SKM-1 (cell line): ENCODE measurements around the gene TMEM255B.
A peak's percentile ranks its signal among the peaks of the same experiment; 100 is the strongest.
"Not testable (repeated sequence)": the region's sequence is repeated elsewhere in the genome, so short reads cannot be mapped to it uniquely, and the experiment has no call there.

Source experiments
- DNase-seq: peaks from one replicate; lab custom pipeline; 2025; ENCODE audit not compliant: unreplicated experiment; lab: John Stamatoyannopoulos, UW

The TMEM255B gene

DNA sequence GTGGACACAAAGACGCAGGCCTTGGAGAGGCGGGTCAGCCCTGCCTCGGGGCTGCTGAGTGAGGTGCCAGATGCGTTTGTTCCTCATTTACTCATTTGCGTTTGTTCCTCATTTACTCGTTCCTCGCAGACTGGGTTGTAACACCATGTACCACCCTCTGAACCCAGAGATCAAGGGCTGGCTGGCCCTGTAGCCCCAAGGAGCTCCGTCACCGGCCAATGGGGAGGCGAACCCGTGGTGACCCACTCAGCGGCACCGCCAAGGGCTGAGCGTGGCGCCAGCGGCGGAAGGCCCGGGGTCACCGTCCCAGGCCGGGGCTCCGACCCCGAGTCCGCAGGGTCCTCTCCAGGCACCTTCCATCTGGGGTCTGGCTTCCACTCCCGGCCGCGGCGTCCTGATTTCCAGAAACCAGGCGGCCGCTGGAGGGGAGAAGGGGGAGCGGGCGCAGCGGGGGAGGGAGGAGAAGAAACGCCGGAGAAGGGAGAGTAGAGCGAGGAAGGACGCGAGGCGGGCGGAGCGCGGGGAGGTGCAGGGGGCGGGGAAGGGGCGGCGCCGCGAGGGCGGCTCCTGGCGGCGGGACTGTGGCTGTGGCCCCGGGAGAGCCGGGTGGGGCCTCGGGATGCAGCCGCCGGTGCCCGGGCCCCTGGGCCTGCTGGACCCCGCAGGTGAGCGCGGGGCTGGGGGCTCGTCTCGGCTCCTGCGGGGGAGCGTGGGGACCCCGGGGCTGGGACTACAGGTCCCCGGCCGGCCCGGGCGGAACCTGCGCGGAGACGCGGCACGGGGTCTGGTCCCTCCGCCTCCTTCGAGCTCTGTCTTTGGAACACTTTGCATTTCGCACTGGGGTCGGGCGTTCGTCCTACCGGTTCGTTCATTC lies at the start of gene TMEM255B:
Gene TMEM255B, plus strand, starts transcription at position 576 of the 874 bp plus-strand sequence. Its CDS starts 44 bp downstream, at position 620.
- DNase-seq: peak; percentile 93

DNA sequence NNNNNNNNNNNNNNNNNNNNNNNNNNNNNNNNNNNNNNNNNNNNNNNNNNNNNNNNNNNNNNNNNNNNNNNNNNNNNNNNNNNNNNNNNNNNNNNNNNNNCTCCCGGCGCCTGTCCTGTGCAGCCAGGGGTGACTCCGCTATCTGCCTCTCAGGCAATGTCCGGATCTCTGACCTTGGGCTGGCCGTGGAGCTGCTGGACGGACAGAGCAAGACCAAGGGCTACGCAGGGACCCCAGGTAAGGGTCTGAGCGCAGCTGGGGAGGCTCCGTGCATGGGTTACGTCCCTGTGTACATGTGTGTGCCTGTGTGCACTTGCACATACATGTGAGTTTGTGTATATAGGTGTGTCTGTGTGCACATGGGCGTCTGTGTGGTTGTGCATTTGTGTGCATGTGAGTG lies 36.1 kb upstream of the TMEM255B start:
- DNase-seq: no peak

DNA sequence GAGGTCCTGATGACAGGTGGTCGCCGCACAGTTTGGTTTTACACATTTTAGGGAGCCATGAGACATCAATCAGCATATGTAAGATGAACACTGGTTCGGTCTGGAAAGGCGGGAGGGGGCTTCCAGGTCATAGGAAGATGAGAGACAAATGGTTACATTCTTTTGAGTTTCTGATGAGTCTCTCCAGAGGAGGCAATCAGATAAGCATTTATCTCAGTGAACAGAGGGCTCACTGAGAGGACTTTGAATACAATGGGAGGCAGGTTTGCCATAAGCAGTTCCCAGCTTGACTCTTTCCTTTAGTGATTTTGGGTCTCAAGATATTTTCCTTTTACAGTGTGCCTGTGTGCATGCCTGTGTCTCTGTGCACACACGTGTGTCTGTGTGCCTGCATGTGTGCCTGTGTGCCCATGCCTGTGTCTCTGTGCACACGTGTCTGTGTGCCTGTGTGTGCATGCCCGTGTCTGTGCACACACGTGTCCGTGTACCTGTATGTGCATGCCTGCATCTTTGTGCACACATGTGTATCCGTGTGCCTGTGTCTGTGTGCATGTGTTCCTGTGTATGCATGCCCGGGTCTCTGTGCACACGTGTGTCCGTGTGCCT lies 35.5 kb upstream of the TMEM255B start:
- no peak for DNase-seq

DNA sequence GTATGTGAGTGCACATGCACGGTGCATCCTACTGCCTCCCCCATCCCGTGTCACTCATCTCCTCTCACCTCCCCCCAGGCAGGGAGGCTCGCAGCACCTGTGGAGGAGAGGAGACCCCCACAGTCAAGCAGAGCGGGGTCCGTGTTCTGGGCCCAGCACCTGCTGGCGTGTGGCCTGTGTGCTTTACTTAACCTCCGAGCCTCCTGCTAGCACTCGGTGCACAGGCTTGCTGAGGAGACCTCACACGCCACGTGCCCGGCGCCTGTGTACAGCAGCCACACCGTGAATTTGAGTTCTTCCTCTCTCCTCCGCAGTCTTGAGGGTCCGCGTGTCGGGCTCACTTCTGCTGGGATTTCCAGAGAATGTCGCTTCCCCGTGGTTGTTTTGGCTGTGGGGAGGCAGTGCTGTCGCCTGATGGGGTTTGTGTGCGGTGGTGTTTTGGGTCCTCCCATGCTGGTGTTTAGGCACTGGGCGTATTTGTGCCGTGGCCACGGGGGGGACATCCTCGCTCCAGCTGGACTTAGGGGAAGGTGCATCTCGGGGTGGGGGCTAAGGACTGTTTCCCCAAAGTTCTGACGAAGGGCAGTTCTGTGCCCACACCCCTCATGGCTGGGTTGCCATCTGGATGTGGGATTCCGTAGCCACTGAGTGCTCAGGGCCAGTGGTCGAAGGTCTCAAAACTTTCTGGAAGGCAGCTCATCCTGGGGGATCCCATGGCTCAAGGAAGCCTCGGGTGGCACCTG lies 34.8 kb upstream of the TMEM255B start:
- no peak for DNase-seq

DNA sequence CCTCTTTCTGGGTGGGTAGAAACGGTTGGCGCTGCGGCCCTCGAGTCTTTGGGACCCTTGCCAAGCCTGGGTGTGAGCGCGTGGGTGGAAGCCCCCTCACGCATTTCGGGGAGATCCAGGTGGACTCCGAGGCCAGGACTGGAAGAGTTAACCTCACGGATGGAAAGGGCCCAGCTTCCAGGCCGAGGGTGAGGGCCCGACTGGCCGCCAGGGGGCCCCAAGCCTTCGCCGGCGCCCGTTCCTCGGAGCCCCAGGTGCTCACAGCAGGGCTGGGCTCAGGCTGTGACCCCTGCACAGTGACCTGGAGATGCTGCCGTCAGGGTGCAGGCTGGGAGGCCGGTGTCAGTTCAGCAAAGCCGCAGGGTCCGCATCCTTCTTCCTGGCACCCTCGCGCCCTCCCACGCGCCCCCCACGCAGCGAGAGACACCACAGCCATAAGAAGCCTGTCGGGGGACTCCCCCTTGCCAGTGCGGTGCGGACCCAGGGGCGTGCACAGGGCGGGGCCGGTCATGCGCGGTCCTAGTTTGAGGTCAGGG lies 34.2 kb upstream of the TMEM255B start:
- DNase-seq: no peak

DNA sequence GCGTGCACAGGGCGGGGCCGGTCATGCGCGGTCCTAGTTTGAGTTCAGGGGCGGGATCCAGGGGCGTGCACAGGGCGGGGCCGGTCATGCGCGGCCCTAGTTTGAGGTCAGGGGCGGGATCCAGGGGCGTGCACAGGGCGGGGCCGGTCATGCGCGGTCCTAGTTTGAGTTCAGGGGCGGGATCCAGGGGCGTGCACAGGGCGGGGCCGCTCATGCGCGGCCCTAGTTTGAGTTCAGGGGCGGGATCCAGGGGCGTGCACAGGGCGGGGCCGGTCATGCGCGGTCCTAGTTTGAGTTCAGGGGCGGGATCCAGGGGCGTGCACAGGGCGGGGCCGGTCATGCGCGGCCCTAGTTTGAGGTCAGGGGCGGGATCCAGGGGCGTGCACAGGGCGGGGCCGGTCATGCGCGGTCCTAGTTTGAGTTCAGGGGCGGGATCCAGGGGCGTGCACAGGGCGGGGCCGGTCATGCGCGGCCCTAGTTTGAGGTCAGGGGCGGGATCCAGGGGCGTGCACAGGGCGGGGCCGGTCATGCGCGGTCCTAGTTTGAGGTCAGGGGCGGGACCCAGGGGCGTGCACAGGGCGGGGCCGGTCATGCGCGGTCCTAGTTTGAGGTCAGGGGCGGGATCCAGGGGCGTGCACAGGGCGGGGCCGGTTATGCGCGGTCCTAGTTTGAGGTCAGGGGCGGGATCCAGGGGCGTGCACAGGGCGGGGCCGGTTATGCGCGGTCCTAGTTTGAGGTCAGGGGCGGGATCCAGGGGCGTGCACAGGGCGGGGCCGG lies 33.5 kb upstream of the TMEM255B start:
- DNase-seq: not testable (repeated sequence)

DNA sequence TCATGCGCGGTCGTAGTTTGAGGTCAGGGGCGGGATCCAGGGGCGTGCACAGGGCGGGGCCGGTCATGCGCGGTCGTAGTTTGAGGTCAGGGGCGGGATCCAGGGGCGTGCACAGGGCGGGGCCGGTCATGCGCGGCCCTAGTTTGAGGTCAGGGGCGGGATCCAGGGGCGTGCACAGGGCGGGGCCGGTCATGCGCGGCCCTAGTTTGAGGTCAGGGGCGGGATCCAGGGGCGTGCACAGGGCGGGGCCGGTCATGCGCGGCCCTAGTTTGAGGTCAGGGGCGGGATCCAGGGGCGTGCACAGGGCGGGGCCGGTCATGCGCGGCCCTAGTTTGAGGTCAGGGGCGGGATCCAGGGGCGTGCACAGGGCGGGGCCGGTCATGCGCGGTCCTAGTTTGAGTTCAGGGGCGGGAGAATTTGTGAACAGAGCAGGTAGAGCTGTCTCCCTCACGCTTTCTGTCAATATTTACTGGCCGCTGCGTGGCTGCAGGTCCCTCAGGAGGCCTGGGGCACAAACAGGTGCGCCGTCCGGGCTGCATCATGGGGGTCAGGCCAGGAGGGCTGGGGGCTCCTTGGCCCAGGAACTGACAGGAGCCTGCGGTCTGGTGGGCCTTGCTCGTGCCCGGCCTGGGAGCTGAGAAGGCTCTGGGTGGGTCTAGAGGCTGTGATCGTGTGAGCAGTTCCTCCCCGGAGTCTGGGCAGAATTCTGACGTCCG lies 32.8 kb upstream of the TMEM255B start:
- DNase-seq: not testable (repeated sequence)

DNA sequence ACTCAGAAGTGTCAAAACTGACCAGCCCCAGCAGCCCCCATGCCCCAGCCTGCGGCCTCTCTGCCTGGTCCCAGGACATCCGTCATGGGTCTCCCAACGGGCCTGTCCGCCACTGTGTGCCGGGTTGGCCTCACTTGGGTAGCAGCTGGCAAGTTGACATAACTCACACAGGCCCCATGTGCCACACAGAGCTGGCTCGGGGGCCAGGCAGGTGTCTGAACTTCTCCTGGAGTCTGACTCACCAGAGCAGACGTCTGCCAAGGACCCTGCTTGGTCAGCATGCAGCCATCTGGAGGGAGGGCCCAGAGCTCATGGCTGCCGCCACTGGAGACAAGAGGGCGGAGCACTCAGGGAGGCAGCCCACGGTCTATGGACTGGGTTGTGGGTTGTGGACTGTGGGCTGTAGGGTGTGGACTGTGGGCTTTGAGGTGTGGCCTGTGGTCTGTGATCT lies 32.0 kb upstream of the TMEM255B start:
- DNase-seq: no peak

DNA sequence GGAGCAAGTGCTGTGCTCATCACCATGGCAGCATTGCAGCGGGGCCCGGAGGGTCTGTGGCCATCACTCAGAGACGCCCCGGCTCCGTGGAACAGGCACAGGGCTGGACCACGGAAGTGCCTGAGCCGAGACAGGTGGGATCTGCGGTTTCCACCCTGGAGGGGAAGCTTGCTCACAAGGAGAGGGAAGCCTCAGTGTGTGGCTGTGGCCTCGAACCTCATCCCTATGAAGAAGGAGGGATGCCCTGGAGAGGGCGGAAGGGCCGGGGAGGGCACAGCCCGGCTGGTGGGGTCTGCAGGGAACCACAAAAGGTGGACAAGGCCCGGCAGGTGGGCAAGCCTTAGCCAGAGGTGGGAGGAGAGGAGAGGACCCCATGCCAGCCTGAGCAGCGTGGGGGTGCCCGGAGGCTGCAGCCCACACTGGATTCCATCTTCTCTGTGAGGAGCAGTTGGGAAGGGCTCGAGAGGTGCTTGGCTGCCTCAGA lies 30.4 kb upstream of the TMEM255B start:
- no peak for DNase-seq

DNA sequence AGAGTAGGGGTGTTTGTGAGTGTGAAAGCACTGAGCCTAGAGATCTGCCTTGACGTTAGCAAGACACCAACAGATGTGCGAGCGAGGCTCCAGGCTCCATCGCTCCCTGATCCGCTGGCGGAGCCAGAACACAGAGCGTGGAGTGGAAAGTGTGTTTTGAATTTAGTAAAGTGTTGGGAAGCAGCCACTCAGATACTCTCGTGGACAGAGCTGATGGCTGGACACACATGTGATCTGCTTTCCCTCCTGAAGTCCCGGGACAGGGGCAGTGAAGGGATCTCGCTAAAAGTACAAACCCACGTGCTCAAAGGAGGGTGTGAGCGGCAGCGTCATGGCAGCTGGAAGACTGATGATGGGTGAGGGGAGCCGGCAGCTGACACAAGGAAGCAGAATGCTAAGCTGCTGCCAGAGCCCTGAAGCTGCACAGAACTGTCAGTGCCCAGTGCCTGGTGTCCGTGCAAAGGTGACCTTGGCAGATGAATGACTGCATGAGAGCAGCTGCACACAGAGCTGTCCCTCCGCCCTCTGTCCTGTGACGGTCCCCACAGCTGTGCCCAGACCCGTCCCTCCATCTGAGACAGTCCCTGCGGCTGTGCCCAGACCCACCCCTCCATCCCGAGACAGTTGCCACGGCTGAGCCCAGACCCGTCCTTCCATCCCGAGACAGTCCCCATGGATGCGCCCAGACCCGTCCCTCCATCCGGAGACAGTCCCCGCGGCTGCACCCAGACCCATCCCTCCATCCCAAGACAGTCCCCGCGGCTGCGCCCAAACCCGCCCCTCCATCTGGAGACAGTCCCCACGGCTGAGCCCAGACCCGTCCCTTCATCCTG lies 29.6 kb upstream of the TMEM255B start:
- DNase-seq: no peak

DNA sequence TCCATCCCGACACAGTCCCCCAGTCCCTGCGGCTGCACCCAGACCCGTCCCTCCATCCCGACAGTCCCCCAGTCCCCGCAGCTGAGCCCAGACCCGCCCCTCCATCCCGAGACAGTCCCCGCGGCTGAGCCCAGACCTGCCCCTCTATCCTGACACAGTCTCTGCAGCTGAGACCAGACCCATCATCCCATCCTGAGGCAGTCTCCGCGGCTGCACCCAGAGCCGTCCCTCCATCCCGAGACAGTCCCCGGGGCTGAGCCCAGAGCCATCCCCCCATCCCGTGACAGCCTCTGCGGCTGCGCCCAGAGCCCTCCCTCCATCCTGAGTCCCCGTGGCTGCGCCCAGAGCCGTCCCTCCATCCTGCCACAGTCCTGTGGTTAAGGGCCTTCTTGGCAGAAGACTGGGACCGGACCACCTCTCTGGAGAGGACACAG lies 28.8 kb upstream of the TMEM255B start:
- no peak for DNase-seq

DNA sequence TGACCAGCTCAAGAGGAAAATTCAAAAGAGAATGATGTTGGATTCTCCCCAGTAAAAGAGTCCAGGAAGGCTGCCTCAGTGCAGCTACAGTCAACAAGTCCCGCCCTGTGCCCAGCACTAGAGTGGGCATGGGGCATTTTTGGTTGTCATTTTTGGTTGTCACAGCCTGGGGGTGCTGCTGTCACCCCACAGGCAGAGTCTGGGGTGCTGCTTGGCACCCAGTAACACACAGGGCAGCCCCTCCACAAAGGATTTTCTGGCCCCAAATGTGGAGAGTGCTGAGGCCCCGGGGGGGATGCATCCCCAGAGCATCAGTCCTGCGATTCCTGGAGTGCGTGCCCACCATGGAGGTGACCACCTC lies 28.2 kb upstream of the TMEM255B start:
- DNase-seq: no peak

DNA sequence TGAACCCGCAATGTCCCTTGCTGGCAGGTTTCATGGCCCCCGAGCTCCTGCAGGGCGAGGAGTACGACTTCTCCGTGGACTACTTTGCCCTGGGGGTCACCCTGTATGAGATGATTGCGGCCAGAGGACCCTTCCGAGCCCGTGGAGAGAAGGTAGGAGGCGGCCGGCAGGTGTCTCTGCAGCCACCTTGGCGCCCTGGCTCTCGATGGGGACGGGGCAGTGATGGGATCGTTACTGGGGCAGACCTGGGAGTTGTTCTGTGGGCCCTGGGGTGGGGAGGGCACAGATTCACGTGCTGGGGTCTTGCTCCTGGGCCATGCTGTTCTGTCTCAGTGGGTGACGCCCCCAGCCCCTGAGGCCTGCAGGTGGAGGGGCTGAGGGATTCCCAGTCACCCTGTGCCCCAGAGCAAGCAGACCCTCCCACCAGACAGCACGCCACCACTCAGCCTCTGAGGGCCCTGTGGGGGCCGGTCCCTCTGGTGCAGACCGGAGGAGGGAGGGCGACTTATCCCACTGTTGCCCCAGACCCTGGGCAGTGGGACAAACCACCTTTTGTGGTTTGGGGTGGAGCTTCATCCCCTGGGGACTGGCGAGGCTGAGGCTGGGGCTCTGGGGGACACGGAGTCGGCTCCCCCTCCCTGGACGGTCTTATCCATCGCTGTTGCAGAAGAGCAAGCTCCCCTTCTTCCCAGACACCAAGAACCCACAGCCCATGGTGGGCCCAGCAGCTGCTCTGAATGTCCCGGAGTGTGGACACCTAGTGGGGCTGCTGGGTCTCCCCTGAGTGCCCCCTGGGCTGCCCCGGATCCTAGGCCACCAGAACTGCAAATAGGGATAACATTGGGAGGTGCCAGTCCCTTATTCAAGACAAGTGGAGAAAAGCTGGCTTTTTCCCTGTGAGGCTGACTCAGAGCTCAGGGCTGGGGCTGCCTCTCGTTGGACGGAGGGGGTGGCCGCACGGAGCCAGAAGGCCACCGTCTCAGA lies 27.5 kb upstream of the TMEM255B start:
- no peak for DNase-seq

DNA sequence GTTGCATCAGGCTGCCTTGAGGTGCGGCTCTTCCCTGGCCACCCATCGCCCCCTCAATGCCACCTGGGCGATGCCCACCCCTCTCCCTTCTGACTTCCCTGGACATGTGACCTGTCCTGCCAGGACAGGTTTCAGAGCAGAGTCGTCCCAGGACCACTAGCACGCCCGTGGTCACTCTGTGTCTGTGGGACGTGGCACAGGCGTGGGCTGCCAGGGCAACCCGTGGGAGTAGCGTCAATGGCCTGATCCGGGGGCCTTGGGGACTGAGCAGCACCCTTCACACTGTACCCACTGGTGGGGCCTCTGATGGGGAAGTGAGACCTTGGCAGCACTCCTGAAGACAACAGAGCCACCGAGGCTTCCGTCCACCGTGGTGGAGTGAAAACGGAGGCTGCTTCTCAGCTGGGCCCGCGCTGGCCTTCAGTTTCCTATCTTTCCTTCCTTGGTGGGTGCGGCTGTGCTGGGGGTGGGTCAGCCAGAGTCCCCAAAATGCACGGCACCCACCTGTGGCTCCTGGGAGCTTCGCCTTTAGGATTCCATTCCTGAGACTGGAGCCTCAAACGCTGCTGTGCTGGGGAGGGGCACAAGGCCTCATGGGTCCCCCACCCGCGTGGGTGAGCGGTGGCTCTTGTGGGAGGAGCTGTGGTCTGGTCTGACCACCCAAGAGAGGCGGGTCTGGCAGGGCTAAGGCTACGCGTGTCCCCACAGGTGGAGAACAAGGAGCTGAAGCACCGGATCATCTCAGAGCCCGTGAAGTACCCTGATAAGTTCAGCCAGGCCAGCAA lies 26.7 kb upstream of the TMEM255B start:
- DNase-seq: no peak

DNA sequence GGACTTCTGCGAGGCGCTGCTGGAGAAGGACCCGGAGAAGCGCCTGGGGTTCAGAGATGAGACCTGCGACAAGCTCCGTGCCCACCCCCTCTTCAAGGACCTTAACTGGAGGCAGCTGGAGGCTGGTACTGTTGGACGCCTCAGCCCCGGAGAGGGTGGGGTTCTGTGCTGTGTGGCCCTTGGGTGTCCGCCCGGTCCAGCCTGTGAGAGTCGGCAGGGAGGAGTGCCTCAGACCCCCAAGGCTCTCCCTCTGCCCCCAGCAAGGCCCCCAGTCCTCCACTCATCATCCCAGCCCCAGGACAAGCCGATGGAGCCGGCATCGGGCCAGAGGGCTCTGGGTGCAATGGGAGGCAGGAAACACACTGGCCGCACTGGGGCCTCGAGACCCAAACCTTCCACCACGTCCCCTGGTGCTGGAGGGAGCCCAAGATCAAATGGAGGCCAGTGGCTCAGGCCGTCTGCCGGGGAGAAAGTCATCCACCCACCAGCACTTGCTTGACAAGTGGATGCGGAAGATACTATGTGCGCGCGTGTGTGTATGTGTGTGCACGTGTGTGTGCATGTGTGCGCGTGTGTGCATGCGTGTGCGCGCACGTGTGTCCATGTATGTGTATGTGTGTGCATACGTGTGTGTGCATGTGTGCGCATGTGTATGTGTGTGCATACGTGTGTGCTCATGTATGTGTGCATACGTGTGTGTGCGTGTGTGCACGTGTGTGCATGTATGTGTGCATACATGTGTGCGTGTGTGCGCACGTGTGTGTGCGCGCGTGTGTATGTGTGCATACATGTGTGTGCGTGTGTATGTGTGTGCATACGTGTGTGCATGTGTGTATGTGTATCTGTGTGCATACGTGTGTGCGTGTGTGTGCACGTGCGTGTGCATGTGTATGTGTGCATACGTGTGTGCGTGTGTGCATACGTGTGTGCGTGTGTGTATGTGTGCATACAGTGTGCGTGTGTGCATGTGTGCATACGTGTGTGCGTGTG lies 25.8 kb upstream of the TMEM255B start:
- no peak for DNase-seq
